Neural cell (in vitro differentiated cells): ENCODE data around the gene DOK7.
"Not testable (repeated sequence)": the region's sequence is repeated elsewhere in the genome, so short reads cannot be mapped to it uniquely, and the experiment has no call there.

Source experiments
- CTCF ChIP-seq: fragments of 450-650 bp; IDR thresholded peaks from 2 replicates; pipeline ENCODE4 v1.5.1; 2014; ENCODE audit warnings: antibody characterized with exemption, mild to moderate bottlenecking, moderate library complexity; ENCODE audit not compliant: poor library complexity, severe bottlenecking
- MXI1 ChIP-seq: fragments of 450-650 bp; conservative IDR thresholded peaks from 2 replicates; pipeline ENCODE4 v1.6.1; 2014; ENCODE audit warnings: antibody characterized with exemption, mild to moderate bottlenecking; ENCODE audit not compliant: poor library complexity, severe bottlenecking

- not testable (repeated sequence) for TF ChIP-seq CTCF, MXI1
Measured at GRCh38 chr4:3538906-3539305, 75.8 kb downstream of the DOK7 start.
